GM23338 (cell line): ENCODE results near the gene GRIK4. TPM values are rescaled to one million over a fixed set of nuclear protein-coding genes. Genes with fewer than 3 reads are reported as not detected.

Experiments used
- ATAC-seq: fragments of 200-7000 bp; cut with Tn5 transposase; 3 replicates; pipeline ENCODE4 v1.9.1; 2020
- DNase-seq: peaks from one replicate; pipeline ENCODE4 v3.0.0-alpha.2; 2015; ENCODE audit warnings: low spot score
- H2AFZ ChIP-seq: fragments of 200-600 bp; sonication (generic); 2 replicates; pipeline ENCODE4 v1.8.0; 2016; ENCODE audit warnings: antibody characterized with exemption, mild to moderate bottlenecking, moderate library complexity
- H3F3A ChIP-seq: fragments of 200-600 bp; sonication (generic); replicated peaks from 2 replicates; pipeline ENCODE4 v1.8.0; 2017; ENCODE audit warnings: antibody characterized with exemption, mixed run types, low read depth
- H3K27ac ChIP-seq: fragments of 200-600 bp; sonication (generic); 2 replicates; pipeline ENCODE4 v1.6.1; 2016; ENCODE audit warnings: low read depth
- H3K27me3 ChIP-seq: fragments of 200-600 bp; sonication (generic); 2 replicates; pipeline ENCODE4 v1.8.0; 2016; ENCODE audit warnings: mild to moderate bottlenecking, mixed run types, moderate library complexity; ENCODE audit not compliant: insufficient read depth
- H3K36me3 ChIP-seq: fragments of 200-600 bp; sonication (generic); 2 replicates; pipeline ENCODE4 v1.8.0; 2016; ENCODE audit warnings: mild to moderate bottlenecking; ENCODE audit not compliant: insufficient read depth
- H3K4me1 ChIP-seq: fragments of 200-600 bp; sonication (generic); 2 replicates; pipeline ENCODE4 v1.8.0; 2016; ENCODE audit warnings: mild to moderate bottlenecking, moderate library complexity; ENCODE audit not compliant: insufficient read depth
- H3K4me2 ChIP-seq: fragments of 200-600 bp; sonication (generic); 2 replicates; pipeline ENCODE4 v1.7.1; 2017; ENCODE audit warnings: mixed run types
- H3K4me3 ChIP-seq: fragments of 200-600 bp; sonication (generic); 2 replicates; pipeline ENCODE4 v1.6.1; 2016; ENCODE audit warnings: mixed run types
- H3K79me2 ChIP-seq: fragments of 200-600 bp; sonication (generic); replicated peaks from 2 replicates; pipeline ENCODE4 v1.8.0; 2017; ENCODE audit warnings: mild to moderate bottlenecking; ENCODE audit not compliant: insufficient read depth
- H3K9me2 ChIP-seq: fragments of 200-600 bp; sonication (generic); 2 replicates; pipeline ENCODE4 v1.8.0; 2017; ENCODE audit not compliant: insufficient read depth
- H4K20me1 ChIP-seq: fragments of 200-600 bp; sonication (generic); replicated peaks from 2 replicates; pipeline ENCODE4 v1.8.0; 2017; ENCODE audit warnings: mild to moderate bottlenecking; ENCODE audit not compliant: insufficient read depth
- H3K27ac Mint-ChIP-seq: 2 replicates; pipeline ENCODE4 v1.8.0; 2020; ENCODE audit warnings: inconsistent platforms, mild to moderate bottlenecking, moderate library complexity, mixed read lengths
- H3K27me3 Mint-ChIP-seq: 3 replicates; pipeline ENCODE4 v1.8.0; 2022; ENCODE audit warnings: low read depth, mild to moderate bottlenecking, moderate library complexity, mixed read lengths, inconsistent platforms; ENCODE audit not compliant: insufficient read depth, poor library complexity
- H3K36me3 Mint-ChIP-seq: 3 replicates; pipeline ENCODE4 v1.8.0; 2021; ENCODE audit warnings: low read depth, mild to moderate bottlenecking, inconsistent platforms, moderate library complexity, mixed read lengths
- H3K4me1 Mint-ChIP-seq: 3 replicates; pipeline ENCODE4 v1.8.0; 2020; ENCODE audit warnings: mild to moderate bottlenecking, inconsistent platforms, mixed read lengths
- H3K4me3 Mint-ChIP-seq: 3 replicates; pipeline ENCODE4 v1.8.0; 2021; ENCODE audit warnings: moderate library complexity, mild to moderate bottlenecking, inconsistent platforms, mixed read lengths
- H3K9me3 Mint-ChIP-seq: 3 replicates; pipeline ENCODE4 v1.8.0; 2020; ENCODE audit warnings: moderate library complexity, mild to moderate bottlenecking, inconsistent platforms, mixed read lengths
- CREB1 ChIP-seq: fragments of 250-450 bp; sonication (Bioruptor Pico); IDR thresholded peaks from 2 replicates; pipeline ENCODE4 v1.5.0; 2020; ENCODE audit warnings: low read depth, mild to moderate bottlenecking, moderate library complexity
- CTCF ChIP-seq, 2 experiments: fragments of 200-600 bp in 1 of 2; sonication (generic) in 1 of 2; conservative IDR thresholded peaks; 2 replicates each; pipeline versions ENCODE4 v1.5.1 to v1.6.1; 2016 to 2017; ENCODE audit warnings: antibody characterized with exemption in 2 of 2, low read depth in 2 of 2, mild to moderate bottlenecking in 2 of 2, moderate library complexity in 1 of 2
- EZH2 ChIP-seq: fragments of 200-600 bp; sonication (generic); IDR thresholded peaks from one replicate; pipeline ENCODE4 v1.8.0; 2017; ENCODE audit warnings: antibody characterized with exemption, mild to moderate bottlenecking, low read depth; ENCODE audit not compliant: unreplicated experiment
- EZH2phosphoT487 ChIP-seq: fragments of 200-600 bp; sonication (generic); IDR thresholded peaks from one replicate; pipeline ENCODE4 v1.8.1; 2018; ENCODE audit warnings: antibody characterized with exemption; ENCODE audit not compliant: unreplicated experiment
- JUNB ChIP-seq: IDR thresholded peaks from one replicate; pipeline ENCODE4 v1.6.1; 2016; ENCODE audit warnings: antibody characterized with exemption; ENCODE audit not compliant: unreplicated experiment
- NANOG ChIP-seq: IDR thresholded peaks from 2 replicates; pipeline ENCODE4 v1.6.1; 2016; ENCODE audit warnings: antibody characterized with exemption, borderline replicate concordance
- POLR2AphosphoS5 ChIP-seq: IDR thresholded peaks from 2 replicates; pipeline ENCODE4 v1.6.1; 2016; ENCODE audit warnings: antibody characterized with exemption, low read depth
- REST ChIP-seq: IDR thresholded peaks from one replicate; pipeline ENCODE4 v1.6.1; 2018; ENCODE audit warnings: antibody characterized with exemption; ENCODE audit not compliant: unreplicated experiment
- STAT1 ChIP-seq: IDR thresholded peaks from one replicate; pipeline ENCODE4 v1.6.1; 2016; ENCODE audit warnings: antibody characterized with exemption; ENCODE audit not compliant: unreplicated experiment
- ZNF114 ChIP-seq: fragments of 250-450 bp; sonication (Bioruptor Pico); IDR thresholded peaks from 2 replicates; pipeline ENCODE4 v1.5.0; 2020; ENCODE audit warnings: mild to moderate bottlenecking, moderate library complexity
- polyA plus RNA-seq: library from polyadenylated mRNA; unstranded; fragments of >200 nt; fragmentation: Nextera tagmentation; extraction: Ambion mirVana; gene quantifications from 2 replicates; pipeline ENCODE4 v1.2.1, GENCODE V29; 2016
- total RNA-seq: library from RNA; depleted of rRNA; stranded (reverse); fragments of >200 nt; shearing (Covaris generic); gene quantifications from 2 replicates; pipeline ENCODE4 v1.2.3, GENCODE V29; 2014

Gene GRIK4
- total and polyA plus RNA-seq, 2 experiments from 2014 or later: 0.63 to 2.2 TPM

- no peak for ATAC-seq
These were observed 1.3 kb downstream of the GRIK4 start for GRCh38 chr11:120512739-120513435.

GRCh38 chr11:120513436-120514315 is 2.1 kb downstream of the GRIK4 start:
- Histone ChIP-seq H3K27me3 (peaks cover 9% of the 10 kb centered on the region; the same call in 1 of the 2 replicates), H2AFZ (no peak overlapping the region), H3F3A (0 out of 2 replicates have a peak, but pooled peaks cover 3% of the 10 kb centered on the region), H4K20me1 (no peaks in the 10 kb centered on the region), H3K4me1 (peaks cover 14% of the 10 kb centered on the region; the same call in 1 of the 2 replicates), H3K27ac (no peak overlapping the region), H3K4me2 (no peak overlapping the region), H3K79me2 (no peaks in the 10 kb centered on the region), H3K9me2 (no peaks in the 10 kb centered on the region), H3K36me3 (no peaks in the 10 kb centered on the region), H3K4me3 (no peak overlapping the region)
- peak overlapping the region; percentile 35; the same call in 2 of the 3 replicates for H3K4me3 Mint-ChIP-seq
- no peak overlapping the region for H3K27ac Mint-ChIP-seq
- H3K36me3 Mint-ChIP-seq: no peaks in the 10 kb centered on the region; the same call in 2 of the 3 replicates
- ATAC-seq (no peak), DNase-seq (no peak)
- H3K4me1 Mint-ChIP-seq: peaks cover 32% of the 10 kb centered on the region
- peaks cover 34% of the 10 kb centered on the region for H3K27me3 Mint-ChIP-seq
- no peaks in the 10 kb centered on the region for H3K9me3 Mint-ChIP-seq
- TF ChIP-seq CTCF (conservative IDR thresholded peaks at IDR 0.05; ENCODE audit: low read depth in 2 of 2): no peak
- TF ChIP-seq CREB1 (CRISPR knock-in tag): no peak
- TF ChIP-seq ZNF114 (CRISPR knock-in tag): no peak
- no peak for TF ChIP-seq POLR2AphosphoS5
- no peak for TF ChIP-seq REST
- TF ChIP-seq NANOG: no peak
- no peak for TF ChIP-seq EZH2phosphoT487
- TF ChIP-seq EZH2: no peak
- TF ChIP-seq STAT1: no peak

More at GRCh38 chr11:120512739-120513435, 1.3 kb downstream of the GRIK4 start:
- peak overlapping the region; percentile 60; the same call in 1 of the 2 replicates for H3K4me2 ChIP-seq
- 0 out of 2 replicates have a peak, but pooled peaks cover 3% of the 10 kb centered on the region for H3F3A ChIP-seq
- no peak overlapping the region for H3K27ac ChIP-seq
- peaks cover 9% of the 10 kb centered on the region; the same call in 1 of the 2 replicates for H3K27me3 ChIP-seq
- peaks cover 14% of the 10 kb centered on the region; the same call in 1 of the 2 replicates for H3K4me1 ChIP-seq
- no peak overlapping the region for H2AFZ ChIP-seq
- peaks cover 32% of the 10 kb centered on the region for H3K27me3 Mint-ChIP-seq
- no peaks in the 10 kb centered on the region for H3K9me3 Mint-ChIP-seq
- TF ChIP-seq CTCF (conservative IDR thresholded peaks at IDR 0.05; ENCODE audit: low read depth in 2 of 2) (peak in 1 of 2 experiments; percentile 8; a peak in 1 of 4 replicates), JUNB (no peak), NANOG (no peak), EZH2 (no peak)
- peaks cover 29% of the 10 kb centered on the region for H3K4me1 Mint-ChIP-seq
- no peaks in the 10 kb centered on the region for H3K9me2 ChIP-seq
- H3K27ac Mint-ChIP-seq: no peak overlapping the region
- H3K36me3 ChIP-seq: no peaks in the 10 kb centered on the region
- peak overlapping the region; percentile 60 for H3K4me3 Mint-ChIP-seq
- no peak for DNase-seq
- H3K79me2 ChIP-seq: no peaks in the 10 kb centered on the region
- H4K20me1 ChIP-seq: no peaks in the 10 kb centered on the region
- no peak overlapping the region for H3K4me3 ChIP-seq
- no peaks in the 10 kb centered on the region; the same call in 2 of the 3 replicates for H3K36me3 Mint-ChIP-seq
